ENCODE measurements around the gene DCC.

The DCC gene

GRCh38 chr18:53261241-53261640, 921.2 kb downstream of the DCC start:
- DNase-seq (ENCODE audit: low read depth) = no peak
- H3K4me3 ChIP-seq (ENCODE audit: low read depth, low read length) = no peak overlapping the region
- no peak for TF ChIP-seq CTCF (conservative IDR thresholded peaks at IDR 0.05; ENCODE audit: low read depth, low read length)

GRCh38 chr18:53266850-53267249, 926.9 kb downstream of the DCC start:
- TF ChIP-seq CTCF (conservative IDR thresholded peaks at IDR 0.05; ENCODE audit: low read depth, low read length) = no peak
- no peak overlapping the region for H3K4me3 ChIP-seq (ENCODE audit: low read depth, low read length)
- DNase-seq (ENCODE audit: low read depth) = no peak

- DNase-seq (ENCODE audit: low read depth) = no peak
- no peak for TF ChIP-seq CTCF (conservative IDR thresholded peaks at IDR 0.05; ENCODE audit: low read depth, low read length)
- no peak overlapping the region for H3K4me3 ChIP-seq (ENCODE audit: low read depth, low read length)
Measured at GRCh38 chr18:53268455-53268854, 928.5 kb downstream of the DCC start.

GRCh38 chr18:53281406-53281805, 941.4 kb downstream of the DCC start:
- TF ChIP-seq CTCF (conservative IDR thresholded peaks at IDR 0.05; ENCODE audit: low read depth, low read length) = no peak
- DNase-seq (ENCODE audit: low read depth) = no peak
- no peak overlapping the region for H3K4me3 ChIP-seq (ENCODE audit: low read depth, low read length)

- no peak for DNase-seq (ENCODE audit: low read depth)
- H3K4me3 ChIP-seq (ENCODE audit: low read depth, low read length) = no peak overlapping the region
- TF ChIP-seq CTCF (conservative IDR thresholded peaks at IDR 0.05; ENCODE audit: low read depth, low read length) = no peak
Measured at GRCh38 chr18:53283708-53284107, 943.7 kb downstream of the DCC start.

GRCh38 chr18:53305461-53305860, 965.5 kb downstream of the DCC start:
- TF ChIP-seq CTCF (conservative IDR thresholded peaks at IDR 0.05; ENCODE audit: low read depth, low read length) = no peak
- H3K4me3 ChIP-seq (ENCODE audit: low read depth, low read length) = no peak overlapping the region
- no peak for DNase-seq (ENCODE audit: low read depth)

- H3K4me3 ChIP-seq (ENCODE audit: low read depth, low read length) = no peak overlapping the region
- no peak for TF ChIP-seq CTCF (conservative IDR thresholded peaks at IDR 0.05; ENCODE audit: low read depth, low read length)
- DNase-seq (ENCODE audit: low read depth) = no peak
Measured at GRCh38 chr18:53319628-53320027, 979.6 kb downstream of the DCC start.

Measured in choroid plexus epithelial cell (primary cell).